GM19395 (cell line): ENCODE data around the gene WDR1.

Source experiments
- ATAC-seq: cut with Tn5 transposase; IDR thresholded peaks from one replicate; pipeline ENCODE4 v1.9.1; 2021; ENCODE audit warnings: mild to moderate bottlenecking, moderate library complexity; ENCODE audit not compliant: unreplicated experiment

Gene WDR1

DNA sequence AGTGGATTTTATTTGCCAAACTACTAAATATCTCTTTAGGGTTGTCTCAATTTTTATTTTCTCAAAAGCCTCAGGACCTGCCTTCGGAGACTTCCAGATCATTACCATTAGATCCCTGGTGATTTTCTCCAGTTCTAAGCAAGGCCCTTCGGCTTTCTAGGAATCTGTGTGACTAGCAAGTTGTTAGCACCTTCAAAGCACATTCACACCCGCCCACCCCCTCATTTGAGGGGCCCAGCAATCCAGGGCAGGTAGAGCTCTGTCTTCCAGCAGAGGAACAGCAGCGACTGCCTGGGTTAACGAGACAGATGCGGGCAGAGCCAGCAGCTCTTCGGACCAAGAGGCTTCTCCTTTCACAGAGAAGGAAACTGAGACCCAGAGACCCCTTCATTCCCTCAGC is 2.0 kb downstream of the WDR1 start:
- no peak for ATAC-seq

DNA sequence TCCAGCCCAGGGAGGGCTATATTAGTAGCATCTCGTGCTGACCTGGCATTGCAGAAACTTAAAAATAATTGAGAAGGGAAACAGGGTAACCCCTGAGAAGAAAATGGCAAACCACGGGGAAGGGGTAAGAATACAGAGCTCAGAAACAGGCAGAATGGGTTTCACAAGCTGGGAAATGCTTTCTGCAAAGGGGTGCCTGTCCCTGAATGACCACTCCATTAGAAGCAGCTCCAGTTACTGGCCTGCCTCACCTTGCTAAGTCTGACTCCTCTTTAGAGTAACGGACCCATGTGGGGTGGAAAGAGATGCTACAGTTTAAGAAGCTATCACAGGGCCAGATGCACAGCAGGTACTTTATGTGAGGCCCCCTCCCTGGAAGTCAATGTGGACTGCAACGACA is 2.5 kb downstream of the WDR1 start:
- ATAC-seq: no peak

DNA sequence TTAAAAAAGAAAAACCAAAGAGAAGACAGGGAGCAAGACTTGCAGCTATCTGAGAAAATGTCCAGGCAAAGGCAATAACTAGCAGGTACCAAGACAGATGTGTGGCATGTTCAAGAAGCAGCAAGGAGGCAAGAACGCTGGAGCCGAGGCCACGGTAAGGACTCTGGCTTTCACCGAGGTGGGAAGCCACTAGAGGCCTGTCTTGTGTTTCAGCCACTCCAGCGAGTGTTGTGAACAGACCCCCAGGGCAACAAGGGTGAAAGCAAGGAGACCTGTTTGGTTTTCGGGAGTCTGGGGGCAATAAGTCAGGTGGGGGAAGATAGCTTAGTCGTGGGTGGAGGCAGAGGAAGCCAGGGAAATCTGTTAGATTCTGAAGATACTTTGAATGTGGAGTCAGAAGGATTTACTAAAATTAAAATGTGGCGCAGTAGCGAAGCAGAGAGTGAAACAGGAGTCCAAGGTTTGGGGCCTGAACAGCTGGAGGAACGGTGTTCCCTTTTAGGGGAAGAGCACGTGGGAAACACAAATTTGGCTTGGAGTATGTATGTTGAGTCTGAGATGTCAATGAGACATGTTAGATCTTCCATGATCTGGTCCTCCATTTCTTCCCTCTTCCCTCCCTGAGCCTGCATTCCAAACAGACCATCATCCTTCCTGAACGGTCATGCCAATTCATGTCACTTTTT is 3.1 kb downstream of the WDR1 start:
- no peak for ATAC-seq

DNA sequence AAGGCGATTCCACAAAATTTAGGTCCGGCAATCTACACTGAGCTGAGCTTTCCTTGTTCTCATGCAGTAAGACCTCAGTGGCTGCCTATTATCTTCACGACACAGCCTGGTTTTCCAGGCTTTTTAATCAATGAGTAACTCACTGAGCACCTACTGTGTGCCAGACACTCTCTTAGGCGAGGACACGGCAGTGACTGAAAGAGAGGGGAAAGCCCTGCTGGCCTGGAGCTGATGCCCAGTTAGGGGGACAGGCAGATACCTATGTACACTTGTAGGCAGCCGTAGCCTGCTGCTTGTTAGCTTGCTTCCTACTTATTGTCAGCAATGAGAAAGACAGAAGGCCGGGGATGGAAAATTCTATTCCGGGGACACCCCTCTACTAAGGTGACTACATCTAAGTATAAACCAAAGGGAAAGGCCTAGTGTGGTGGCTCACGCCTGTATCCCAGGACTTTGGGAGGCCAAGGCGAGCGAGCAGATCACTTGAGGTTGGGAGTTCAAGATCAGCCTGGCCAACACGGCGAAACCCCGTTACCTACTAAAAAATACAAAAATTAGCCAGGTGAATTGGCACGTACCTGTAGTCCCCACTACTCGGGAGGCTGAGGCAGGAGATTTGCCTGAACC is 3.8 kb downstream of the WDR1 start:
- ATAC-seq: no peak

DNA sequence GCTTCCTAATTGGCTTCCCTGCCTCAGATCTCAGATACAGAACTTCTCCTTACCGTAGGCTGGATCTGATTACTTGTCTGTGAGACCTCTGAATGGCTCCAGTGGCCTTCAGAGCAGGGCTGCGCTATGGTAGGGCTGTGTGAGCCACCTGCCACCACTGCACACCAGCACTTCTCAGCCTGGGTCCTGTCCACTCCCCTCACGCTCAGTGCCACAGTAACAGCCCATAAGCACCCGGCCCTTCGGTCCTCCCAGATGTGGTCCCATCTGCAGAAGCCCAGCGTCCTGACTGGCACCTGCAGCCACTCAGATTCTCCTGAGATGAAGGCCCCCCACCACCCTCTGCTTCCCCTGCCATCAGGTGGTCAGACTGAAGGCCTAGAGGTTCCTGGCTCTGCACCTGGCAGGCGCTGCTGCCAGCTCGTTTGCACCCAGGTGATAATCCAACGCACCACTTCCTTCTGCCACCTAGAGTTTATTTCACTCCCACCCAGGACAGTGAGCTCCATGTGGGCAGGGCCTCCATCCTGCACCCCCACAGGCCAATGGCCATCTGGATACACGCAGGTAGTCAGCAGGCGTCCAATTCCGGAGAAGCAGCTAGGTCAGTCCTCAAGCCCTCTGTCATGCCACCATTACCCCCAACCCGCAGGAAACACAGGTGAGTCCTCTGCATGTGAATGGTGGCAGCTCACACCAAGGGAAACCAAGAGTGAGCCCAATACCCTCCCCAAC is 5.4 kb downstream of the WDR1 start:
- ATAC-seq: no peak

DNA sequence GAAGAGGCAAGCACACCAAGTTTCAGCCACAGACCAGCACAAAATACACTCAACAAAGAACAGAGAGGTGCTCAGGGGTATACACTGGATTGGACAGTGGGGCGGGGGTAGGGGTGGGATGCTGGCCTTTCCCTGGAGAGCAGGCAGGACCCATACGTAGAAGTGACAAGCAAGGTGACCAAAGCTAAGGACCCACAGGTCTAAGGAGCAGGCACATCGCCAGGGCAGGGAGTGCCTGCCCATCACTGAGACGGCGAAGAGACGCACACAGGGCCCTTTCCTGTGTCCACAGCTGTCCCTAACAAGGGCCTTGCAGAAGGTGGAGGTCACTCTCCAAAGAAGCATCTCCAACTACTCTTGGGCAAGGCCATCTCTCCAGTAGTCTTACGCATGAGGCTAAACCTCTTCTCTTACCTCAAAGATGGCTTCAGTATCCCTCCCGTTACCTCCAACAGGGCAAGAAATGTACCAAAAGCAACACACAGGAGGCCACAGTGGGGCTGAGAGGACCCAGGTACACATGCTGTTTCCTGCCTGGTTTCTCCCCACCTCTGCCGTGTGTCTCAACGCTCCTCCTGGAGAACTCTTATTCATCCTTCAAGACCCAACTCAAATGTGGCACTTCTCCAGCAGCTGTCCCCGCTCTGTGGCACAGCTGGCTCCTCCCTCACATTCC is 6.5 kb downstream of the WDR1 start:
- no peak for ATAC-seq

DNA sequence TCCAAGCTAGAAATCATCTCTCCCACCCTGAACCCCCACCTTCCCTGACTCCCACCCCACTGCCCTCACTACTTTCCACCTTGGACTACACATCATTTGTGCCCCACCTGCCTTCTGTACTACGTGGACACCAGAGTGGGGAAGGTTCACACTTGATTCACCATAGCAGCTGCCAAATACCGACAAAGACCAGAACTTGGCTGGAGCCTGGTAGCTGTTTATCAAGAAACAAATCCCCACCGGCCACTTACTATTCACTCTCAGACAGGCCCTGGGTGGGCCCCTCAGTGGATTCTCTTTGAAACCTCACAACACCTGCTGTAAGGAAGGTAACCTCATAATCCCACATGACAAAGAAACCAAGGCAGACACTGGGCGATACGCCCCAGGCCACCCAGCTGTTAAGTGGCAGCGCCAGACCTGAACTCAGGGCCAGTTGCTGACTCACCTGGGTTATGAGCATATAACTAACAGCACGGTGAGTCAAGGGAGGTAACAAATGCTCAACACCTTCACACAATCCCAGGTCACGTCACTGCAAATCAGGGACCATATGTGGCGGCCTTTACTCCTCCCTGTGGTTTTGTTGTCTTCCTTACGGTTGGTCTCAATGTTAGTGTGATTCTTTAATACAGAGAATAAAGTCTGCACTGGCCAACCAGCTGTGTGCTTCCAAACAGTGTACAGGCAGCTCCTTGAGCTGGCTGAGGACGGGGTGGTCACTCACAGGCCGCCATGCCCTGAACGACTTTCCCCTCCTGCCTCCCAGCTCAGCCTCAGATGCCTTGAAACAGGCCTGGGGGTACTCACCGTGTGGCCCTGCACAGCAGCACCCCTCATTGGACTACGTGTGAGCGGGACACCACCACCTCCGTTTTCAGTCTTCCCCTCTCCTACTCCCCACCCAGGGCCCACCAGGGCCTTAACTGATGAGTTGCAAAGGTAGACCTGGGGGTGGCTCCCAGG is 7.5 kb downstream of the WDR1 start:
- no peak for ATAC-seq

DNA sequence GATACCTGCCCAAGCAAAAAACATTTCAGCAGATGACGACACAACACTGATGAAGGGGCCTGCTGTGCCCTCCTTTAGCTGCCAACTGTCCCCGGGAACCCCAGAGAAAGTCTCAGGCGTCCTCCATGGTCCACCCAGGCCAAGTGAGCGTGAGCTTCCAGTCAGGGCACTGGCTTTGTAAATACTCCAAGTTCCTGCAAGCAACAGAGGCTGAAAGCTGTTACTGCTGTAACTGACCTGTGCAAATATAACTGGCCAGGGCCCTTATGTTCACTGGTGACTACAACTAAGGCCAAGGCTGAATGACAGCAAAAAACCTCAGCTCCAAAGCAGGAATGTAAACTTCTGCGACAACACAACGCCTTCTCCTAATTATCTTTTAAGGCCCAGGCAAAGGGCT is 8.2 kb downstream of the WDR1 start:
- no peak for ATAC-seq

DNA sequence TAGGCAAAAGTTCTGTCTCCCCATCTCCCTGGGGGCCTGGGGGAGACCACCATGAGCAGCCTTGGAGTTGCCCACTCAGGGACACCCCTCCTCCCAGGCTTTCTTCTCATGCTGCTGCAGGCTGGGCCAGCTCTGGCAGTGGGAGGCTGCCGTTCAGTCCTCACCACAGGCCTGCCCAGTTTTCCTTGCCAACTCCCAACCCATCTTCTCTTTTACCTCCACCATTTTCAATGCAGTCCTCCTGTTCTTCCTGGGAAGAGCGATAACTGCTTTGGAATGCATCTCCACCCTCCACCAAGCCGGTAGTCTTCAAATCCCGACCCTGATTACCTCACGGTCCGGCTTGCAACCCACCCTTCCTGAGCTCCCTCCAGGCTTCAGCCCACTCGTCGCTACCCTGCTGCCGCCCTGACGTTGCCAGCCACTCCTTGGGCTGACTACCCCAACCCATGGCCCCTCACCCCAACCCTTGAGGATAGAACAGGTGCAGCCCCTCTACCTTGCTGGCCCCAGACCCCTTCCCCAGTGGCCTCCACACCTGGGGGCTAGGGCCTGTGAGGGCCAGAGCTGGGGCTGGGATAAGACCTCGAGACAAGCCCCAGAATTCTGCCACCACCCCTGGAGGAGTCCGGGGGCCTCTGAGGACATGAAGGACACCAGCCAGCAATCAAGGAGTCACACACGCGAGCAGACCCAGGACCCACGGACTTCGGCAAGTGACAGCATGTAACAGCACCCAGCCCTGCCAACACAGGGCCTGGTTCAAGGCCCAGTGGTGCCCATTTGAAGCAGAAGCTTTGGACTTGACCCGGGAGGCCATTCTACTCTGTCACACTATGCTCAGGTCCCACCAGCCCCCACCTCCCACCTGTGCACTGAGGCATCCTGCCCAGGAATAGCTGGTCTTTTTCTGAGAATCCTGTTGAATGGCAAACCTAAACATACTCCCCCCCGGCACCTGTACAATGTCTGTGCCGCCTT is 9.2 kb downstream of the WDR1 start:
- no peak for ATAC-seq

DNA sequence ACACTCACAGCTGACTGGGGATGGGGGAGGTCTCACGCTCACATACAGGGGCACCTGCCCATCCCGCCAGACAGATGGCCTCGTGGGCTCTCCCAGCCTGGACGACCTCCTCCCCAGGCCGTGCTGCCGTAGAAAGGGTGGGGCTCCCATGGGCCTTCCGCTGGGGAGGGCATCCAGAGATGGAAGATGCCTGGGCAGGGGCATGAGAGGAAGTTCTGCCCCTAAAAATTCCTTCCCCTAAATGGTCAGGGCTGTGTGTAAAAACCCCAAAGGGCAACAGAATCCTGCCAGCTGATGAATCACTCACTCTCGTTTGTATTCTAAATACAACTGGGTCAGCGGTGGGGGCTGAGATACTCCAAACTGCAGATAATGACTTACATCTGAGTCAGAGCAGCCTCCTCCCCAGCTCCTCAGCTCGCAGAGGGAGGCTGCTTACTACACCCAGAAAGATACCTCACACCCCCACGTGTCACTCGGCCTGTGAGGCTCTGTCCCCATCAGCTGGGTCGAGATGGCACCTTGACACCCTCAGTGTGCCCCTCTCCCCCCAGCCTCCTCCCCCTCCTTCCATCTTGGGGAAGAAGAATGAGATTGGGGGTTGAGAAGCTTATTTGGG is 10.1 kb downstream of the WDR1 start:
- no peak for ATAC-seq

DNA sequence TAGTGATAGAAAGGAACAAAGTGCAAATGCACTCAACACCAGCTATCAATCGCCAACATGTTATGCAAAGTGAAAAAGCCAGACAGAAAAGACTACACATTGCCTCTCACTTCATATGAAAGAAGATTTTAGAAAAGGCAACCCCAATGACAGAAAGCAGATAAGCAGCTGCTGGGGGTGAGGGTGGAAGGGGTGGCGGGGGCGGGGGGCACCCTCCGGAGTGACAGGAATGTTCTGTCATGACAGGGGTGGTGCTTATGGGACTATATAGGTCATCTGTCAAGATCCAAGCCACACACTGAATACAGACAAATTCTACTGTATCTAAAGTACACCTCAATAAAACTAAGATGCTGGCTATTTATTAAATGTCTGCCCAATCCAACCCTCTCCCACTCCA is 10.7 kb downstream of the WDR1 start:
- no peak for ATAC-seq

DNA sequence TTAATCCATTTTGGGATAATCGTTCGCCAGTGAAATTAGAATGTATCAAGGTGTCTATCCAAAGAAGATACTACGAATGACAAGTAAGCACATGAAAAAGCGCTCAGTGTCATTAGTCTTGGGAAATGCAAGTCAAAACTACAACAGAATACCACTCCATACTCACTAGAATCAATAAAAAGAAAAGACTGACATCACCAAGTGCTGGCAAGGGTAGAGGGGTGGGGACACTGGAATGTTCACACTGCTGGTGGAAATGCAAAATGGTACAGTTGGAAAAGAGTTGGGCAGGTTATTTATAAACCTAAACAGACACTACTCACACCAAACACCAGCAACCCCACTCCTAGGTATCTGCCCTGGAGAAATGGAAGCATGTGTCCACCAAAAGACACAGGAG is 11.2 kb downstream of the WDR1 start:
- ATAC-seq: no peak

DNA sequence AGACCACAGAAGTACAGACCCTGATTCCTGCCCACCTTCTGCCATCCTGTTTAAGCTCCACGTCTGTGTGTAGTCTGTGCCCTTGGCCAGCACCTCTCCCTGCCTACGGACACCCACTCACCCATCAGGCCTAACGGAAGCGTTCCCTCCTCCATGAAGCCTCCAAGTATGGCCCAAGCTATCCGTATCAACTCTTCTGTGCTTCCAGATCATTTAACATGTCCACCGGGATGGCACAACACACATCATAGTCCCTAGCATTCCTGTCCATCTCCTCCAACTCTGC is 11.7 kb downstream of the WDR1 start:
- no peak for ATAC-seq

DNA sequence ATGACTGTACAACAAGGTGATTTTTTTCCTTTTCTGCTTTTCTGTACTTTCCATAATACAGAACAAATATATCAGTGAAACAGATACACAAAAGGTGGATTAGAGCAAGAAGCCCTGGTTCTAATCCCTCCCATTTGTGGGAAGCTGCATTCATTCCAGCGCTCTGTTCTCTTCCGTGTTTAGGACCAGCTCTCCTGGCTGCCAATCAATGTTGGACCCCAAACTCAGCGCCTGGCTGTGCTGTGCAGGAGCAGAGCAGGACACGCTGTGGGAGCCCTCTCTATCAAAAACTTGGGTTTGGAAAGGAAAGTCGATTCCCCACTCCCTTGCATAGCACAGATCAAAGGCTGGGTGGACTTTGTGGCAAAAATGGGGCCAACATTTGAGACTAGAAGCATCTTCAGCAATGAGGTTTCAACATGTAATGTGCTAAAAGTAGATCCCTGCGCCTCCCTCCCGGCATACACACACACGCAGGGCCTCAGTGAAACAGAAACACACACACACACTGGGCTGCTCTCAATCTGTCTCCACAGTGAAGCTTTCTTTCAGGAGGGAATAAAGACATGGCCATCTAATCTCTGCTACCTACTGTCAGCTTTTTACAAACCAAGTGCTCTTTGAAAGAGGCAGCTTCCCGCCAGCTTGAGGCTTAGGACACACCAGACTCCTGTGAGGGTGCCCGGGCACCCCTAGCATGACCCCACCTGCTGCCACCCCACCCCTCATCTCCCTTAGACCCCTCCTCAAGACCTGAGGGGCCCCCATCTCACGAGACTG is 12.2 kb downstream of the WDR1 start:
- no peak for ATAC-seq

DNA sequence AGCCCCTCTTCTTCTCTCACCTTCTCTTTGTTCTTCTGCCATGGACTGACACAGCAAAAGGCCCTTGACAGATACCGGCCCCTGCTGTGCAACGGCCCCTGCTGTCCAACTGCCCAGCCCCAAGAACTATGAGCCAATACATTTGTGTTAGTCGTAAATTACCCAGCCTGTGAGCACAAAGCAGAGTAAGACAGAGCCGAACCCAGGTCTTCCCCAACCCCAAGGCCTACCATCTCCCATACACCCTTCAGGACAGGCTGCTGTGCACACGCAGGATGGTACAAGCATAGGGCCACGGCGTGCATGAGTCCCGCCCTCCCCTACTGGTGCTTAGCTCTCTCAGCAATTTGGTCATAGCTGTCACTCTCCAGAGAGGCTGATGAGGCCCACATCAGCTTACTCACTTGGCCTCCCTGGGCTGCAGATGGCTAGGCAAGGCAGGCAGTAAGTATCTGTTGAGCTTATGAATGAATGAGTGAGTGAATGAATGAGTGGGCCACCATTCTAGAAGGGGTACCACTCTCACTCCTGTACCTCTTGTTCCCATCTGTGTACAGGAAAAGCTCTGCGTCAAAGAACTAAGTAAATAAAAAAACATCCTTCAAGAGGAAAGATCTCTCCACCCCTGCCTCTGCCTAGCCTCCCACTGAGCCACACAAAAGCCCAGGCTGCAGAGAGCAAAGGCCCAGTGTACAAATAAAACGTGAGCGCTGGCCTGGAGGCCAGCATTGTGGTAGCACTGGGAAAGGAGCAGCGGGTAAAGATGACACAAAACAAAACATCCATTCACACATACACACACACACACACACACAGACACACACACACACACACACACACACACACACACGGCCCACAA is 13.9 kb downstream of the WDR1 start:
- ATAC-seq: no peak

DNA sequence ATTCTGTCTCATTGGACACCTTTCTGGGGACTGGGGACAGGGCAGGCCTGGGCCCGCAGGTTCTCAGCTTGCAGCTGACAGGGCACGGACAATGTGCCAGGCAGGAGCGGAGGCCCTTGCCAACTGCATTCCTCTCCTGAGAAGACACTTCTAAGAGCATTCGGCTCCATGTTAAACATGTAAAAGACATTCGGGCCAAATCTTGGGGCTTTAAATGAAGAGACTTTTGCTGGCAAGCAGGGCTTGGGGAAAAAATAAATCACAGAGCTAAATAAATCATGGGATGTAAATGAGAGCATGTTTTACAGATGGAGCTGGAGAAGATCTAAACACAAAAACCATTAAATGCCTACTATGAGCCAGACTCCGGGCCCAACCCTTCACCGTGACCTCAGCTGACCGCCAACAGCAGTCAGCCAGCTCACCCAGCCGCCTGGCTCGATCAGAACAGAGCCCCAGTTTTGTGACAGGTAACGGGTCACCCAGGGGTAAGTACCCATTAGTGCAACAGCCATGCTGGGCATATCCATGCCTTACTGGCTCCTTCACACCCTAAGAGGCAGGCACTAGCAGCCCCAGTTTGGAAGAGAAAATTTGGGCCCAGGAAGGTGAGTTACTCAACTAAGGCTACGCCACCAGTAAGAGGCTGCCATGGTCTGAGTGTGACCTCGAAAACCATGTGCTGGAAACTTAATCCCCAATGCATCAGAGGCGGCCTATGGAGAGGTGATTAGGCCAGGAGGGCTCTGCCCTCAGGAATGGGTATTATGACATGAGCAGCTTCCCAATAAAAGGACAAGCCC is 14.7 kb downstream of the WDR1 start:
- ATAC-seq: no peak

DNA sequence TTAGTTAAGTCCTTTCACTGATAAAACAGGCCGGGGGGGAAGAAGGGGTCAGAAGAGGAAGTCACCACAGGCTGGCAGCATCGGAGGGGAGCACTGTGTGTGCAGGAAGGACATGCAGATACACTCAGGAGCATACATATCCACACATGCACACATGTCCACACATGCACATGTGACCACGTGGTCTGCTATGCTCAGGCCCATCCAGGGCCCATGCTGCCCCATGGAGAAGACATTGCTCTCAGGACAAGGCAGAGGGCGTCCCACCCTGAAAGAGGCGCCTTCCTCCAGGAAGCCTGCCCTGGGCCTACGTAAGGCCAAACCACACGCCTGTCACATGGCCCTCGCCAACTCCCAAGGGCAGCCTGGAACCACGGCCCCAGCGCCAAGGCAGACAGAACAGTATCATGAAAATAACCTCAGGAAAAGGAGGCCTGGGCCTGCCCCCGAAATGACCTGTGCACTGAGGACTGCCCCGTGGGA is 15.8 kb downstream of the WDR1 start:
- ATAC-seq: no peak
